ENCODE measurements around the gene SMIM5. TPM values are rescaled to one million over a fixed set of nuclear protein-coding genes. Genes with fewer than 3 reads are reported as not detected.
"Not testable (repeated sequence)": the region's sequence is repeated elsewhere in the genome, so short reads cannot be mapped to it uniquely, and the experiment has no call there.

The SMIM5 gene
- total RNA-seq, 1 donor from 2014 or later = not detected

DNA sequence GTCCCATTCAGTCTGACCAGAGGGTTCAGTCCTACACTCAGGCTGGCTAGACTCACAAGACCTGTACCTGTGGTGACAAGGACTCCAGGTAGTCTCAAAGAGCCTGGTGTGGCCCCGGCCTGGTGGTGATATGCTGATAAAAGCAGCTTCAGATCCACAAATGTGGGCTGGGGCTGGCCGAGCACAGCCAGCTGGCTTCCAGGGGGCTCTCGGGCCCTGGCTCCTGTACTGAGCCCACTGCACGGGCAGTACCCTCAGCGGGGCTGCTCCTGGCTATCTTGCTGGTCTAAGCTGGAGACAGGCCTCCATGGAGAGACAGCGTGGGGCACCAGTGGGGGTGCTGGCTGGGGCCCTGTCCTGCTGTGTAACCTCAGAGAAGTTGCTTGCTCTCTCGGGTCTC is 4.3 kb downstream of the SMIM5 start:
- Histone ChIP-seq H3K27ac (no peak overlapping the region), H3K9me3 (no peaks in the 10 kb centered on the region), H3K4me1 (peaks cover 11 to 19% of the 10 kb centered on the region in 2 donors), H3K4me3 (no peak overlapping the region), H3K27me3 (no peaks in the 10 kb centered on the region), H3K36me3 (peaks cover 2 to 3% of the 10 kb centered on the region in 2 donors)
- TF ChIP-seq, protein P1, sequence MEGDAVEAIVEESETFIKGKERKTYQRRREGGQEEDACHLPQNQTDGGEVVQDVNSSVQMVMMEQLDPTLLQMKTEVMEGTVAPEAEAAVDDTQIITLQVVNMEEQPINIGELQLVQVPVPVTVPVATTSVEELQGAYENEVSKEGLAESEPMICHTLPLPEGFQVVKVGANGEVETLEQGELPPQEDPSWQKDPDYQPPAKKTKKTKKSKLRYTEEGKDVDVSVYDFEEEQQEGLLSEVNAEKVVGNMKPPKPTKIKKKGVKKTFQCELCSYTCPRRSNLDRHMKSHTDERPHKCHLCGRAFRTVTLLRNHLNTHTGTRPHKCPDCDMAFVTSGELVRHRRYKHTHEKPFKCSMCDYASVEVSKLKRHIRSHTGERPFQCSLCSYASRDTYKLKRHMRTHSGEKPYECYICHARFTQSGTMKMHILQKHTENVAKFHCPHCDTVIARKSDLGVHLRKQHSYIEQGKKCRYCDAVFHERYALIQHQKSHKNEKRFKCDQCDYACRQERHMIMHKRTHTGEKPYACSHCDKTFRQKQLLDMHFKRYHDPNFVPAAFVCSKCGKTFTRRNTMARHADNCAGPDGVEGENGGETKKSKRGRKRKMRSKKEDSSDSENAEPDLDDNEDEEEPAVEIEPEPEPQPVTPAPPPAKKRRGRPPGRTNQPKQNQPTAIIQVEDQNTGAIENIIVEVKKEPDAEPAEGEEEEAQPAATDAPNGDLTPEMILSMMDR (IDR thresholded peaks at IDR 0.05) = no peak
- DNase-seq (ENCODE audit: low spot score in 2 of 2) = no peak
- intact Hi-C loops (cut with DNase I) = no loop called here

DNA sequence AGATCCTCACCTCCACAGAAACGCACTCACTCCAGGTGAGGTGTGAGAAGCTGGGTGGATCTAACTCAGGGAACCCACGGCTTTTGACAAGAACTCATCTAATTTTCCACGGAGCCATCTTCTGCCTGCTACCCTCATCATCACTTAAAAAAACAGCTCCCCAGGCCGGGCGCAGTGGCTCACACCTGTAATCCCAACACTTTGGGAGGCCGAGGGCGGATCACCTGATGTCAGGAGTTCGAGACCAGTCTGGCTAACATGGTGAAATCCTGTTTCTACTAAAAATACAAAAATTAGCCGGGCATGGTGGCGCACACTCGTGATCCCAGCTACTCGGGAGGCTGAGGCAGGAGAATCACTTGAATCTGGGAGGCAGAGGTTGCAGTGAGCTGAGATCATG is 4.8 kb downstream of the SMIM5 start:
- H3K27me3 ChIP-seq; intact Hi-C loops (cut with DNase I); H3K27ac ChIP-seq; H3K4me3 ChIP-seq; H3K9me3 ChIP-seq; H3K36me3 ChIP-seq; DNase-seq (ENCODE audit: low spot score in 2 of 2): not testable (repeated sequence)
- H3K4me1 ChIP-seq = peaks cover 11 to 15% of the 10 kb centered on the region in 2 donors

DNA sequence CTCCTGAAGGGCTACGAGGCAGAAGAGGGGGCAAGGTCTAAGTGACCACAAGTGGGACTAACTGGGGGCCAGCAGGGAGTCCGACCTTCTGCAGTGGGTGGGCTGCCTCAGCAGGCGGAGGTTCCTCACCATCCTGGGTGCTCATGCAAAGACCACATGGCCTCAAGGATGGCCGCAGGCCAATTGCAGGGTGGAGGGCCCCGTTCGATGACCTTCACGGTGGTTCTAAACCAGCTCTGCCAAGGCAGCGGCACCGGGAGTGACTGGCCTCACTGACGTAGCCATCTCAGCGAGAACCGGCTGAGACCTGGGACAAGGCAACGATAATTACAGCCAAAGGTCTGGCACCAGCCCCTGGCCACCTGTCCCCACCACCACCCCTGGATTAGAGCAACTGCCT is 5.7 kb downstream of the SMIM5 start:
- peaks cover 2 to 3% of the 10 kb centered on the region in 2 donors for H3K36me3 ChIP-seq
- intact Hi-C loops (cut with DNase I) = no loop called here

DNA sequence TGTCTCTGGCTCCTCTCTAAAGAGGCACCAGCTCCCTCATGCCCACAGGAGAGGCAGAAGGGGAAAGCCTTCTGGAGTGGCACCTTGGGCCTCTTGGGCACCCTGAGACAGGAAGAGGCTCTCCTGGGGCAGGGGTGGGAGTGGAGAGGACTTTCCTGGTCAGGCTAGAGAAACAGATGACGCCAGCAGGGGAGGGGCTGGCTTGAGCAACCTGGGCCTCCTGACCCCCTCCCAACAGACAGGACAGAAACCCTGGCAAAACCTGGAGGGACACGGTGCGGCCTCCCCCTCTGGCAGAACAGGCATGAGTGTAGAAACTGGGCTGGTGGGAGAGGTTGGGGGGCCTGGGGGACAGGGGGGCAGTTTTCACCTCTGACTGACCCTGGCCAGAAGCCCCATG is 6.1 kb downstream of the SMIM5 start:
- intact Hi-C loops (cut with DNase I) = no loop called here
- Histone ChIP-seq H3K9me3 (no peaks in the 10 kb centered on the region), H3K27me3 (no peaks in the 10 kb centered on the region), H3K4me1 (peaks cover 0 to 2% of the 10 kb centered on the region in 2 donors), H3K4me3 (no peak overlapping the region), H3K27ac (no peak overlapping the region), H3K36me3 (peaks cover 3 to 5% of the 10 kb centered on the region in 2 donors)
- DNase-seq (ENCODE audit: low spot score in 2 of 2) = no peak
- TF ChIP-seq, protein P1 (IDR thresholded peaks at IDR 0.05) = no peak

More for the DNA sequence above, 5.7 kb downstream of the SMIM5 start:
- Histone ChIP-seq H3K4me3 (no peak overlapping the region), H3K4me1 (peaks cover 3 to 6% of the 10 kb centered on the region in 2 donors), H3K9me3 (no peaks in the 10 kb centered on the region), H3K27me3 (no peaks in the 10 kb centered on the region), H3K27ac (no peak overlapping the region)
- TF ChIP-seq, protein P1 (IDR thresholded peaks at IDR 0.05) = no peak
- no peak for DNase-seq (ENCODE audit: low spot score in 2 of 2)

DNA sequence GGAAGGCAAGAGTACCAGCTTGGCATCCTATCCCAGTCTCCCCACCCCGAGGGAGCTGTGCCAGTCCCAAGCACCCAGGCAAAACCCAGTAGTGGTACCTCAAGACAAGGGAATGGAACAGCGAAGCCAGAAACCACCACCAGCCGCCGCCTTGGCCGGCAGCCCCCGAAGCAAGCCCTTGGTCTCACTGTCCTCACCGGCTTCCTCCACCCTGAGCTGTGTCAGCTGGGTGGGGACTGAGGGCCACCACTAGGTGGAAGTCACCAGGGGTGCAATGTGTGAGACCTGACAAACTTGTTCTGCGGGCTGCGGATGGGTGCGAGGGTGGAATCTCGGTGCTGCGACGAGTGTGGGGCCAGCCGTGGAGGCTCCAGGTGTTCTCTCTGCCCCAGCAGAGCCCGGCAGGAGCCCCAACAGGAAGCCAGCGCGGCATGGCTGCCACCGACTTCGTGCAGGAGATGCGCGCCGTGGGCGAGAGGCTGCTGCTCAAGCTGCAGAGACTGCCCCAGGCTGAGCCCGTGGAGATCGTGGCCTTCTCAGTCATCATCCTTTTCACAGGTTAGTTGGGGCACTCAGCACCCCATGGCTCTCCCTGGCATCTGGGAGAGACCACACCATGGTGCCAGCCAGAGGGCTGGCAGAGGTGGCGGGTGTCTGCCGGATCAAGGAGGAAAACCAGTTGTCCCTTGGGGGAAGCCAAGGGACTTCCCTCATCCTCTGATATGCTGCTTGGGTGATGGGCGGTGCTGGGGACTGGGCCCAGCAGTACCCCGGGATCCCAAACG is 6.7 kb downstream of the SMIM5 start:
- no peaks in the 10 kb centered on the region for H3K9me3 ChIP-seq
- H3K27ac ChIP-seq = no peak overlapping the region
- H3K4me3 ChIP-seq = no peak overlapping the region
- intact Hi-C loops (cut with DNase I) = no loop called here
- no peaks in the 10 kb centered on the region for H3K27me3 ChIP-seq
- H3K36me3 ChIP-seq = peaks cover 3 to 5% of the 10 kb centered on the region in 2 donors
- TF ChIP-seq, protein P1 (IDR thresholded peaks at IDR 0.05) = no peak
- H3K4me1 ChIP-seq = no peaks in the 10 kb centered on the region
- no peak for DNase-seq (ENCODE audit: low spot score in 2 of 2)

DNA sequence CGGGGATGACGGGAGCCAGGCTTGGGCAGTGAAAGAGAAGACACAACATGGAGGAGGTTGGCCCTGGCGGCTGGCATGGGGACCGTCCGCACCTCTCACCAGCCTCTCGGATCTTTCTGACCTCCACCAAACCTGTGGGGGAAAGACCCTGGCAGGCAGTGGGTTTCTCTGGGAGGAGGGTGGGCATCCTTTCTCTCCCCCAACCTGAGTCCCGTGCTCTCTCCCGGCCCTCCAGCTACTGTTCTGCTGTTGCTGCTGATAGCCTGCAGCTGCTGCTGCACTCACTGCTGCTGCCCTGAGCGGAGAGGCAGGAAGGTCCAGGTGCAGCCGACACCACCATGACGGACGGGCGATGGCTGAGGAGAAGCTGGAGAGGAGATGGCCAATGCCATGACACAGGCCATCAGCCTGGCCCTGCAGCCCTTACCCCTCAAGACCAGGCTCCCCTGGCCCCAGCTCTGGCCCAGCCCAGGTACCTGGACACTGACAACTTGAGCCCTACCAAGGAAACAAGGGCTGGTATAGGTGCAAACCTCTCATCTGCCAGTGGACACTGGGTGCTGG is 7.4 kb downstream of the SMIM5 start:
- Histone ChIP-seq H3K4me1 (no peaks in the 10 kb centered on the region), H3K36me3 (peaks cover 3 to 5% of the 10 kb centered on the region in 2 donors), H3K27ac (no peak overlapping the region), H3K27me3 (no peaks in the 10 kb centered on the region), H3K9me3 (no peaks in the 10 kb centered on the region), H3K4me3 (no peak overlapping the region)
- intact Hi-C loops (cut with DNase I) = no loop called here
- DNase-seq (ENCODE audit: low spot score in 2 of 2) = no peak
- TF ChIP-seq, protein P1 (IDR thresholded peaks at IDR 0.05) = no peak
